Measurements from ENCODE around the gene PKMYT1.

The PKMYT1 gene

GRCh38 chr16:2954656-2955381, 25.4 kb downstream of the PKMYT1 start:
- Histone ChIP-seq H3K4me1 (ENCODE audit: insufficient read depth, low read length, poor library complexity, severe bottlenecking) (peaks cover 4% of the 10 kb centered on the region), H3K4me2 (ENCODE audit: low read depth, low read length, poor library complexity, severe bottlenecking) (no peak overlapping the region), H3K9ac (ENCODE audit: low read depth, low read length, poor library complexity, severe bottlenecking) (no peak overlapping the region), H3K36me3 (ENCODE audit: insufficient read depth, low read length) (no peaks in the 10 kb centered on the region), H4K20me1 (ENCODE audit: insufficient read depth, low read length, poor library complexity, severe bottlenecking) (no peaks in the 10 kb centered on the region), H3K9me3 (ENCODE audit: insufficient read depth, low read depth, low read length) (no peaks in the 10 kb centered on the region), H3K4me3 (ENCODE audit: low read length, poor library complexity, severe bottlenecking) (no peak overlapping the region), H3F3A (ENCODE audit: low read depth) (no peaks in the 10 kb centered on the region), H3K9me2 (replicated peaks; ENCODE audit: low read depth, low read length) (no peaks in the 10 kb centered on the region), H3K27me3 (ENCODE audit: insufficient read depth, low read length, poor library complexity, severe bottlenecking) (no peaks in the 10 kb centered on the region), H3K79me2 (ENCODE audit: insufficient read depth, low read length) (no peaks in the 10 kb centered on the region), H2AFZ (ENCODE audit: low read length) (no peak overlapping the region)
- TF ChIP-seq EZH2phosphoT487 (IDR thresholded peaks at IDR 0.05; ENCODE audit: borderline replicate concordance) = no peak
- TF ChIP-seq CTCF (conservative IDR thresholded peaks at IDR 0.05; ENCODE audit: low read length) = no peak

GRCh38 chr16:2953706-2954627, 26.3 kb downstream of the PKMYT1 start:
- H3K4me3 ChIP-seq (ENCODE audit: low read length, poor library complexity, severe bottlenecking) = no peak overlapping the region
- H3K27me3 ChIP-seq (ENCODE audit: insufficient read depth, low read length, poor library complexity, severe bottlenecking) = no peaks in the 10 kb centered on the region
- peaks cover 4% of the 10 kb centered on the region for H3K4me1 ChIP-seq (ENCODE audit: insufficient read depth, low read length, poor library complexity, severe bottlenecking)
- no peak overlapping the region for H2AFZ ChIP-seq (ENCODE audit: low read length)
- H3F3A ChIP-seq (ENCODE audit: low read depth) = no peaks in the 10 kb centered on the region
- no peaks in the 10 kb centered on the region for H3K9me2 ChIP-seq (replicated peaks; ENCODE audit: low read depth, low read length)
- no peak overlapping the region for H3K9ac ChIP-seq (ENCODE audit: low read depth, low read length, poor library complexity, severe bottlenecking)
- H3K4me2 ChIP-seq (ENCODE audit: low read depth, low read length, poor library complexity, severe bottlenecking) = no peak overlapping the region
- H3K79me2 ChIP-seq (ENCODE audit: insufficient read depth, low read length) = no peaks in the 10 kb centered on the region
- no peaks in the 10 kb centered on the region for H4K20me1 ChIP-seq (ENCODE audit: insufficient read depth, low read length, poor library complexity, severe bottlenecking)
- H3K36me3 ChIP-seq (ENCODE audit: insufficient read depth, low read length) = no peaks in the 10 kb centered on the region
- no peak for TF ChIP-seq CTCF (conservative IDR thresholded peaks at IDR 0.05; ENCODE audit: low read length)
- no peak for TF ChIP-seq EZH2phosphoT487 (IDR thresholded peaks at IDR 0.05; ENCODE audit: borderline replicate concordance)
- H3K9me3 ChIP-seq (ENCODE audit: insufficient read depth, low read depth, low read length) = no peaks in the 10 kb centered on the region

- Histone ChIP-seq H4K20me1 (ENCODE audit: insufficient read depth, low read length, poor library complexity, severe bottlenecking) (no peaks in the 10 kb centered on the region), H3K4me2 (ENCODE audit: low read depth, low read length, poor library complexity, severe bottlenecking) (no peak overlapping the region), H2AFZ (ENCODE audit: low read length) (no peak overlapping the region), H3K36me3 (ENCODE audit: insufficient read depth, low read length) (no peaks in the 10 kb centered on the region), H3K9ac (ENCODE audit: low read depth, low read length, poor library complexity, severe bottlenecking) (no peak overlapping the region), H3K4me1 (ENCODE audit: insufficient read depth, low read length, poor library complexity, severe bottlenecking) (peaks cover 4% of the 10 kb centered on the region), H3F3A (ENCODE audit: low read depth) (no peaks in the 10 kb centered on the region), H3K9me2 (replicated peaks; ENCODE audit: low read depth, low read length) (no peaks in the 10 kb centered on the region), H3K4me3 (ENCODE audit: low read length, poor library complexity, severe bottlenecking) (no peak overlapping the region), H3K79me2 (ENCODE audit: insufficient read depth, low read length) (no peaks in the 10 kb centered on the region), H3K27me3 (ENCODE audit: insufficient read depth, low read length, poor library complexity, severe bottlenecking) (no peaks in the 10 kb centered on the region), H3K9me3 (ENCODE audit: insufficient read depth, low read depth, low read length) (no peaks in the 10 kb centered on the region)
- TF ChIP-seq CTCF (conservative IDR thresholded peaks at IDR 0.05; ENCODE audit: low read length) (no peak), EZH2phosphoT487 (IDR thresholded peaks at IDR 0.05; ENCODE audit: borderline replicate concordance) (no peak)
Observed at GRCh38 chr16:2952679-2953078, 27.6 kb downstream of the PKMYT1 start.
